CD4-positive, alpha-beta T cell treated with Interleukin-2 at 100 ng/mL for 4 hours (primary cell): ENCODE results near the gene STX18.
"Not testable (repeated sequence)": the region's sequence is repeated elsewhere in the genome, so short reads cannot be mapped to it uniquely, and the experiment has no call there.

ENCODE experiments used
- DNase-seq: peaks from one replicate; pipeline ENCODE4 v3.0.0-alpha.2; 2020; ENCODE audit warnings: low spot score

Gene STX18

GRCh38 chr4:4507923-4508322 lies 33.9 kb downstream of the STX18 start:
- DNase-seq: no peak

GRCh38 chr4:4507403-4507802 lies 34.4 kb downstream of the STX18 start:
- no peak for DNase-seq

GRCh38 chr4:4506961-4507360 lies 34.9 kb downstream of the STX18 start:
- no peak for DNase-seq

GRCh38 chr4:4505211-4505610 lies 36.6 kb downstream of the STX18 start:
- DNase-seq: not testable (repeated sequence)

GRCh38 chr4:4504783-4505182 lies 37.1 kb downstream of the STX18 start:
- DNase-seq: no peak

- peak; percentile 32 for DNase-seq
Observed at GRCh38 chr4:4502694-4503311, 39.0 kb downstream of the STX18 start.

- no peak for DNase-seq
Observed at GRCh38 chr4:4501679-4502078, 40.2 kb downstream of the STX18 start.

- no peak for DNase-seq
Observed at GRCh38 chr4:4499438-4500123, 42.3 kb downstream of the STX18 start.

GRCh38 chr4:4496592-4497372 lies 45.1 kb downstream of the STX18 start:
- no peak for DNase-seq

- DNase-seq: no peak
Observed at GRCh38 chr4:4494882-4495281, 47.0 kb downstream of the STX18 start.

- peak; percentile 3 for DNase-seq
Observed at GRCh38 chr4:4492161-4492847, 49.5 kb downstream of the STX18 start.

- no peak for DNase-seq
Observed at GRCh38 chr4:4491396-4491893, 50.4 kb downstream of the STX18 start.

GRCh38 chr4:4490816-4491215 lies 51.0 kb downstream of the STX18 start:
- DNase-seq: no peak

GRCh38 chr4:4490041-4490440 lies 51.8 kb downstream of the STX18 start:
- DNase-seq: no peak

- peak; percentile 76 for DNase-seq
Observed at GRCh38 chr4:4488405-4489404, 53.1 kb downstream of the STX18 start.

GRCh38 chr4:4486969-4487368 lies 54.9 kb downstream of the STX18 start:
- no peak for DNase-seq

- no peak for DNase-seq
Observed at GRCh38 chr4:4485806-4486205, 56.0 kb downstream of the STX18 start.

GRCh38 chr4:4481399-4481994 lies 60.4 kb downstream of the STX18 start:
- no peak for DNase-seq

GRCh38 chr4:4480685-4481398 lies 61.0 kb downstream of the STX18 start:
- DNase-seq: no peak

- no peak for DNase-seq
Observed at GRCh38 chr4:4480205-4480604, 61.6 kb downstream of the STX18 start.
